ENCODE results near the gene CHRNE. TPM values are rescaled to one million over a fixed set of nuclear protein-coding genes. Genes with fewer than 3 reads are reported as not detected.

CHRNE gene
- total and polyA plus RNA-seq, 2 of the 13 experiments (the other 11 are each of a cell fraction or from before 2014, with no cell fraction given) = 0.53 to 0.59 TPM

DNA sequence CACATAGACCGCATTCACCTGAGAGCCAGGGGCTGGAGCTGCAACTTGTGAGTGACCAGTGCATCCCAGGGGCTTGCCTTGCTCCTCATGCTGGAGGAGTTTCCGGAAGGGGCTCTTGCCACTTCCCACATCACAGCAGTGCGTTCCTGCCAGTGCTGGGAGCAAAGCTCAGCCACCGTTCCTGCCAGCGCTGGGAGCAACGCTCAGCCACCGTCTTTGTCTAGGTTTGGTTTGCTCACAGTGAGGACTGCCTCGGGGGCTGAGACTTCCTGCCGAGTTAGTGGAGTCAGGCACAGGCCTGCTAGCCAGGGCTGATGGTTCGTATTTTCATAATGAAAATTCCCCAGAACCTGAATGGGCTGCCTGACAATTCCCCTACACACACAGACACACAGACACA lies 5.4 kb upstream of the CHRNE start (continued):
- TF ChIP-seq, protein P1, sequence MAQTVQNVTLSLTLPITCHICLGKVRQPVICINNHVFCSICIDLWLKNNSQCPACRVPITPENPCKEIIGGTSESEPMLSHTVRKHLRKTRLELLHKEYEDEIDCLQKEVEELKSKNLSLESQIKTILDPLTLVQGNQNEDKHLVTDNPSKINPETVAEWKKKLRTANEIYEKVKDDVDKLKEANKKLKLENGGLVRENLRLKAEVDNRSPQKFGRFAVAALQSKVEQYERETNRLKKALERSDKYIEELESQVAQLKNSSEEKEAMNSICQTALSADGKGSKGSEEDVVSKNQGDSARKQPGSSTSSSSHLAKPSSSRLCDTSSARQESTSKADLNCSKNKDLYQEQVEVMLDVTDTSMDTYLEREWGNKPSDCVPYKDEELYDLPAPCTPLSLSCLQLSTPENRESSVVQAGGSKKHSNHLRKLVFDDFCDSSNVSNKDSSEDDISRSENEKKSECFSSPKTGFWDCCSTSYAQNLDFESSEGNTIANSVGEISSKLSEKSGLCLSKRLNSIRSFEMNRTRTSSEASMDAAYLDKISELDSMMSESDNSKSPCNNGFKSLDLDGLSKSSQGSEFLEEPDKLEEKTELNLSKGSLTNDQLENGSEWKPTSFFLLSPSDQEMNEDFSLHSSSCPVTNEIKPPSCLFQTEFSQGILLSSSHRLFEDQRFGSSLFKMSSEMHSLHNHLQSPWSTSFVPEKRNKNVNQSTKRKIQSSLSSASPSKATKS (CRISPR knock-in tag; IDR thresholded peaks at IDR 0.05) = no peak
- TF ChIP-seq HMGA1 (CRISPR knock-in tag; conservative IDR thresholded peaks at IDR 0.05) (no peak), RFXANK (CRISPR knock-in tag; IDR thresholded peaks at IDR 0.05) (0 out of 2 replicates have a peak, but pooled peaks have one; percentile 45), YY1 (IDR thresholded peaks at IDR 0.05; ENCODE audit: insufficient read depth, insufficient replicate concordance, low read depth, low read length) (no peak), ZNF678 (CRISPR knock-in tag; IDR thresholded peaks at IDR 0.05) (no peak), ARNTL (CRISPR knock-in tag; IDR thresholded peaks at IDR 0.05) (no peak), ZNF30 (CRISPR knock-in tag; IDR thresholded peaks at IDR 0.05) (no peak), EED (CRISPR knock-in tag; IDR thresholded peaks at IDR 0.05) (no peak), TOE1 (CRISPR knock-in tag; IDR thresholded peaks at IDR 0.05) (no peak), SRF (IDR thresholded peaks at IDR 0.05; ENCODE audit: low read depth, low read length) (no peak), ZNF790 (CRISPR knock-in tag; IDR thresholded peaks at IDR 0.05; ENCODE audit: borderline replicate concordance) (no peak)
- TF ChIP-seq, protein P2, sequence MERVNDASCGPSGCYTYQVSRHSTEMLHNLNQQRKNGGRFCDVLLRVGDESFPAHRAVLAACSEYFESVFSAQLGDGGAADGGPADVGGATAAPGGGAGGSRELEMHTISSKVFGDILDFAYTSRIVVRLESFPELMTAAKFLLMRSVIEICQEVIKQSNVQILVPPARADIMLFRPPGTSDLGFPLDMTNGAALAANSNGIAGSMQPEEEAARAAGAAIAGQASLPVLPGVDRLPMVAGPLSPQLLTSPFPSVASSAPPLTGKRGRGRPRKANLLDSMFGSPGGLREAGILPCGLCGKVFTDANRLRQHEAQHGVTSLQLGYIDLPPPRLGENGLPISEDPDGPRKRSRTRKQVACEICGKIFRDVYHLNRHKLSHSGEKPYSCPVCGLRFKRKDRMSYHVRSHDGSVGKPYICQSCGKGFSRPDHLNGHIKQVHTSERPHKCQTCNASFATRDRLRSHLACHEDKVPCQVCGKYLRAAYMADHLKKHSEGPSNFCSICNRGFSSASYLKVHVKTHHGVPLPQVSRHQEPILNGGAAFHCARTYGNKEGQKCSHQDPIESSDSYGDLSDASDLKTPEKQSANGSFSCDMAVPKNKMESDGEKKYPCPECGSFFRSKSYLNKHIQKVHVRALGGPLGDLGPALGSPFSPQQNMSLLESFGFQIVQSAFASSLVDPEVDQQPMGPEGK (CRISPR knock-in tag; IDR thresholded peaks at IDR 0.05) = peak; percentile 39; the same call in 1 of the 2 replicates
- TF ChIP-seq, protein P3, sequence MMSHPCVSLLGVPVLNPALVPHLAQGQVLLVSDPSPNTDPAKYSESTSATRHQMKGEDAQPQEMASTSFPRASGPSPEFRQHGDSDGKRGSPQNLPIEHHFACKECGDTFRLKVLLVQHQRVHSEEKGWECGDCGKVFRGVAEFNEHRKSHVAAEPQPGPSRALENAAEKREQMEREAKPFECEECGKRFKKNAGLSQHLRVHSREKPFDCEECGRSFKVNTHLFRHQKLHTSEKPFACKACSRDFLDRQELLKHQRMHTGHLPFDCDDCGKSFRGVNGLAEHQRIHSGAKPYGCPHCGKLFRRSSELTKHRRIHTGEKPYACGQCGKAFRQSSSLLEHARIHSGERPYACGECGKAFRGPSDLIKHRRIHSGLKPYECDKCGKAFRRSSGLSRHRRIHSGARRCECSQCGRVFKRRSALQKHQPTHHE (CRISPR knock-in tag; IDR thresholded peaks at IDR 0.05; ENCODE audit: borderline replicate concordance) = no peak
- TF ChIP-seq, protein P4, sequence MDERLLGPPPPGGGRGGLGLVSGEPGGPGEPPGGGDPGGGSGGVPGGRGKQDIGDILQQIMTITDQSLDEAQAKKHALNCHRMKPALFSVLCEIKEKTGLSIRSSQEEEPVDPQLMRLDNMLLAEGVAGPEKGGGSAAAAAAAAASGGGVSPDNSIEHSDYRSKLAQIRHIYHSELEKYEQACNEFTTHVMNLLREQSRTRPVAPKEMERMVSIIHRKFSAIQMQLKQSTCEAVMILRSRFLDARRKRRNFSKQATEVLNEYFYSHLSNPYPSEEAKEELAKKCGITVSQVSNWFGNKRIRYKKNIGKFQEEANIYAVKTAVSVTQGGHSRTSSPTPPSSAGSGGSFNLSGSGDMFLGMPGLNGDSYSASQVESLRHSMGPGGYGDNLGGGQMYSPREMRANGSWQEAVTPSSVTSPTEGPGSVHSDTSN (CRISPR knock-in tag; IDR thresholded peaks at IDR 0.05) = no peak
- TF ChIP-seq, protein P5, sequence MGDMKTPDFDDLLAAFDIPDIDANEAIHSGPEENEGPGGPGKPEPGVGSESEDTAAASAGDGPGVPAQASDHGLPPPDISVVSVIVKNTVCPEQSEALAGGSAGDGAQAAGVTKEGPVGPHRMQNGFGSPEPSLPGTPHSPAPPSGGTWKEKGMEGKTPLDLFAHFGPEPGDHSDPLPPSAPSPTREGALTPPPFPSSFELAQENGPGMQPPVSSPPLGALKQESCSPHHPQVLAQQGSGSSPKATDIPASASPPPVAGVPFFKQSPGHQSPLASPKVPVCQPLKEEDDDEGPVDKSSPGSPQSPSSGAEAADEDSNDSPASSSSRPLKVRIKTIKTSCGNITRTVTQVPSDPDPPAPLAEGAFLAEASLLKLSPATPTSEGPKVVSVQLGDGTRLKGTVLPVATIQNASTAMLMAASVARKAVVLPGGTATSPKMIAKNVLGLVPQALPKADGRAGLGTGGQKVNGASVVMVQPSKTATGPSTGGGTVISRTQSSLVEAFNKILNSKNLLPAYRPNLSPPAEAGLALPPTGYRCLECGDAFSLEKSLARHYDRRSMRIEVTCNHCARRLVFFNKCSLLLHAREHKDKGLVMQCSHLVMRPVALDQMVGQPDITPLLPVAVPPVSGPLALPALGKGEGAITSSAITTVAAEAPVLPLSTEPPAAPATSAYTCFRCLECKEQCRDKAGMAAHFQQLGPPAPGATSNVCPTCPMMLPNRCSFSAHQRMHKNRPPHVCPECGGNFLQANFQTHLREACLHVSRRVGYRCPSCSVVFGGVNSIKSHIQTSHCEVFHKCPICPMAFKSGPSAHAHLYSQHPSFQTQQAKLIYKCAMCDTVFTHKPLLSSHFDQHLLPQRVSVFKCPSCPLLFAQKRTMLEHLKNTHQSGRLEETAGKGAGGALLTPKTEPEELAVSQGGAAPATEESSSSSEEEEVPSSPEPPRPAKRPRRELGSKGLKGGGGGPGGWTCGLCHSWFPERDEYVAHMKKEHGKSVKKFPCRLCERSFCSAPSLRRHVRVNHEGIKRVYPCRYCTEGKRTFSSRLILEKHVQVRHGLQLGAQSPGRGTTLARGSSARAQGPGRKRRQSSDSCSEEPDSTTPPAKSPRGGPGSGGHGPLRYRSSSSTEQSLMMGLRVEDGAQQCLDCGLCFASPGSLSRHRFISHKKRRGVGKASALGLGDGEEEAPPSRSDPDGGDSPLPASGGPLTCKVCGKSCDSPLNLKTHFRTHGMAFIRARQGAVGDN (CRISPR knock-in tag; IDR thresholded peaks at IDR 0.05) = peak; percentile 88
